ENCODE data around the gene KIF2C.
"Not testable (repeated sequence)": the region's sequence is repeated elsewhere in the genome, so short reads cannot be mapped to it uniquely, and the experiment has no call there.

The KIF2C gene

GRCh38 chr1:44810762-44811105 lies 71.1 kb downstream of the KIF2C start:
- H3K9me3 ChIP-seq (ENCODE audit: control insufficient read depth in 1 of 2, low read length in 2 of 2); H3K4me3 ChIP-seq (ENCODE audit: low read depth in 1 of 2, low read length in 2 of 2); H3K27me3 ChIP-seq (ENCODE audit: low read depth, low read length): not testable (repeated sequence)
- peaks cover 9 to 26% of the 10 kb centered on the region in 2 donors for H3K36me3 ChIP-seq (ENCODE audit: control insufficient read depth in 1 of 2, insufficient read depth in 2 of 2, low read length in 2 of 2)
- peaks cover 40 to 72% of the 10 kb centered on the region in 2 donors for H3K4me1 ChIP-seq (ENCODE audit: control insufficient read depth in 1 of 2, insufficient read depth in 2 of 2, low read length in 2 of 2)
- peak overlapping the region; percentile 100 for H3K27ac ChIP-seq (ENCODE audit: low read length)

DNA sequence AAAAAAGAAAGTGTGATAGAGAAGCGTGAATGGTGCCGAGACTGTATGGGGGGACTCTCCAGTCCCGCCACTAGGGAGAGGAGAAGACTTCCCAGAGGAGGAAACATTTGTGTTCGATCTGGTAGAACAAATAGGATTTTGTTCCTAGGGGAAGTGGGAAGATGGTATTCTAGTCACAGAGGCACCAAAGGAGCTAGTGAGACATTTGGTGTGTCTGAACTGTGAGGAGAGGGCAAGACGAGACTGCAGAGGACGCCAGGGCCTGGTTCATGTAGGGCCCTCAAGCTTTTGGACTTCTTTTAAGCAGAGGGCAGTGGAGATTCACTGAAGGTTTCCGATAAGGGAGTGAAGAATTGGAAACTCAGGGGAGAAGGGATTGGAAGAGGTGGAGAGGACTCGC lies 71.6 kb downstream of the KIF2C start:
- Histone ChIP-seq H3K4me3 (ENCODE audit: low read depth in 1 of 2, low read length in 2 of 2) (no peak overlapping the region), H3K27me3 (ENCODE audit: low read depth, low read length) (no peaks in the 10 kb centered on the region), H3K9me3 (ENCODE audit: control insufficient read depth in 1 of 2, low read length in 2 of 2) (no peaks in the 10 kb centered on the region), H3K27ac (ENCODE audit: low read length) (peak overlapping the region; percentile 33), H3K4me1 (ENCODE audit: control insufficient read depth in 1 of 2, insufficient read depth in 2 of 2, low read length in 2 of 2) (peaks cover 40 to 67% of the 10 kb centered on the region in 2 donors), H3K36me3 (ENCODE audit: control insufficient read depth in 1 of 2, insufficient read depth in 2 of 2, low read length in 2 of 2) (peaks cover 8 to 21% of the 10 kb centered on the region in 2 donors)

DNA sequence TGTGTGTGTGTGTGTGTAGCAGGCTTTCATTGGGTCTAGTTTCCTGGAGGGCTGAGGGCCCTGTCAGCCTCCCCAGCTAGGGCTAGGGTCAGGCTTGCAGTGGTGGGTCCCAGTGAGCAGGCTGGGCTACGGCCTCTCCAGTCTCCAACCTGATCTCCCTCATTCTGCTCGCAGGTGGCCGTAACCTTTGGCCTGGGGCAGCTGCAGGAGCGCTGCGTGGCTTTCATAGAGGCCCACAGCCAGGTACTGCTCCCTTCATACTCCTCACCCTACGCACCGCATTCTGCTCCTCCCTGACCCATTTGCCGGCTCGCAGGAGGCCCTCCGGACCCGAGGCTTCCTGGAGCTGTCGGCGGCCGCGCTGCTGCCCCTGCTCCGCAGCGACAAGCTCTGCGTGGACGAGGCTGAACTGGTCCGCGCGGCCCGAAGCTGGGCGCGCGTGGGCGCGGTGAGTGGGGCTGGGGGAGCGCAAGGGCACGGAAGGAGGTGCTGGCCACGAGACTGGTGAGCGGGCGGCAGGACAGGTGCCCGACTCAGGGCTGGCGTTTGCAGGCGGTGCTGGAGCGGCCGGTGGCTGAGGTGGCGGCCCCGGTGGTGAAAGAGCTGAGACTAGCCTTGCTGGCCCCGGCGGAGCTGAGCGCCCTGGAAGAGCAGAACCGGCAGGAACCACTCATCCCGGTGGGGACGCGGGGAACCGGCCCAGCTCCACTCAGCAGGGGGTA lies 73.3 kb downstream of the KIF2C start:
- no peaks in the 10 kb centered on the region for H3K27me3 ChIP-seq (ENCODE audit: low read depth, low read length)
- H3K4me1 ChIP-seq (ENCODE audit: control insufficient read depth in 1 of 2, insufficient read depth in 2 of 2, low read length in 2 of 2) = peaks cover 24 to 56% of the 10 kb centered on the region in 2 donors
- H3K27ac ChIP-seq (ENCODE audit: low read length) = no peak overlapping the region
- H3K9me3 ChIP-seq (ENCODE audit: control insufficient read depth in 1 of 2, low read length in 2 of 2) = no peaks in the 10 kb centered on the region
- peaks cover 4 to 9% of the 10 kb centered on the region in 2 donors for H3K36me3 ChIP-seq (ENCODE audit: control insufficient read depth in 1 of 2, insufficient read depth in 2 of 2, low read length in 2 of 2)
- H3K4me3 ChIP-seq (ENCODE audit: low read depth in 1 of 2, low read length in 2 of 2) = peak overlapping the region; percentile 50 to 73

- not testable (repeated sequence) for H3K4me3 ChIP-seq (ENCODE audit: low read depth in 1 of 2, low read length in 2 of 2); H3K36me3 ChIP-seq (ENCODE audit: control insufficient read depth in 1 of 2, insufficient read depth in 2 of 2, low read length in 2 of 2); H3K9me3 ChIP-seq (ENCODE audit: control insufficient read depth in 1 of 2, low read length in 2 of 2); H3K27ac ChIP-seq (ENCODE audit: low read length); H3K27me3 ChIP-seq (ENCODE audit: low read depth, low read length)
- H3K4me1 ChIP-seq (ENCODE audit: control insufficient read depth in 1 of 2, insufficient read depth in 2 of 2, low read length in 2 of 2) = peaks cover 3 to 35% of the 10 kb centered on the region in 2 donors
Measured at GRCh38 chr1:44815926-44816325, 76.3 kb downstream of the KIF2C start.

DNA sequence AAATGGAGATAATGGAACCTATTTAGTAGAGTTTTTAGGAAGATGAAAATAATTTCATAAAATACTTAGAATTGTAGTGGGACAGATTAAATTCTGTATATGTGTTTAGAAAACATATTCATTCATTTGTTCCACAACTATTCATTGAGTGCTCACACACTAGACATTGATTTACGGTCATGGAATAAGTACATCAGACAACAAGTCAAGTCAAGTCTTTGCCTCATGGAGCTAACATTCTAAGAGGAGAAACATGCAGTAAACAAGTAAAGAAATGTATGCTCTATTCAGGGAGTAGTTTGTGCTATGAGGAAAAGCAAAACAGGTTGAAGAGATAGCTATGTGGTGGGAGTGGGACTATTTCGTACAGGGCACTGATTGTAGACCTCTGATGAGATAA lies 77.7 kb downstream of the KIF2C start:
- H3K4me3 ChIP-seq (ENCODE audit: low read depth in 1 of 2, low read length in 2 of 2) = no peak overlapping the region
- H3K4me1 ChIP-seq (ENCODE audit: control insufficient read depth in 1 of 2, insufficient read depth in 2 of 2, low read length in 2 of 2) = peaks cover 3 to 28% of the 10 kb centered on the region in 2 donors
- no peaks in the 10 kb centered on the region for H3K27me3 ChIP-seq (ENCODE audit: low read depth, low read length)
- peaks cover 3 to 4% of the 10 kb centered on the region in 2 donors for H3K36me3 ChIP-seq (ENCODE audit: control insufficient read depth in 1 of 2, insufficient read depth in 2 of 2, low read length in 2 of 2)
- no peak overlapping the region for H3K27ac ChIP-seq (ENCODE audit: low read length)
- no peaks in the 10 kb centered on the region for H3K9me3 ChIP-seq (ENCODE audit: control insufficient read depth in 1 of 2, low read length in 2 of 2)

All from muscle layer of duodenum (tissue), 2 donors.